Cardiac muscle cell (in vitro differentiated cells and primary cell): ENCODE results near the gene BPI. TPM values are rescaled to one million over a fixed set of nuclear protein-coding genes. Genes with fewer than 3 reads are reported as not detected.

Experiments used
- DNase-seq, 2 donors: peaks; one replicate each; pipeline versions ENCODE4 v3.0.0 to v3.0.0-alpha.2; 2010 to 2017; ENCODE audit warnings: low read depth in 1 of 2, low spot score in 1 of 2
- H3K27ac ChIP-seq: fragments of 200-600 bp; sonication (generic); 2 replicates; pipeline ENCODE4 v1.5.1; 2016
- H3K27me3 ChIP-seq: fragments of 200-600 bp; sonication (generic); 2 replicates; pipeline ENCODE4 v1.6.0; 2016; ENCODE audit warnings: control low read depth
- H3K36me3 ChIP-seq: fragments of 200-600 bp; sonication (generic); 2 replicates; pipeline ENCODE4 v1.5.1; 2016; ENCODE audit warnings: control low read depth
- H3K4me1 ChIP-seq: fragments of 200-600 bp; sonication (generic); 2 replicates; pipeline ENCODE4 v1.8.1; 2017; ENCODE audit warnings: low read depth, mild to moderate bottlenecking, mixed run types
- H3K4me3 ChIP-seq: fragments of 200-600 bp; sonication (generic); 2 replicates; pipeline ENCODE4 v1.5.1; 2016; ENCODE audit warnings: mild to moderate bottlenecking
- H3K9me3 ChIP-seq: fragments of 200-600 bp; sonication (generic); 2 replicates; pipeline ENCODE4 v1.5.1; 2017; ENCODE audit warnings: low read depth, mild to moderate bottlenecking, control low read depth
- polyA plus RNA-seq: library from polyadenylated mRNA; unstranded; fragments of >200 nt; fragmentation: Nextera tagmentation; extraction: Ambion mirVana; gene quantifications from 2 replicates; pipeline ENCODE4 v1.2.1, GENCODE V29; 2016
- total RNA-seq: library from RNA; depleted of rRNA; stranded (reverse); fragments of >200 nt; gene quantifications from 2 replicates; pipeline ENCODE4 v1.2.3, GENCODE V29; 2016
- TF ChIP-seq, protein P1 (sequence below): IDR thresholded peaks from 2 replicates; pipeline ENCODE4 v1.5.1; 2012; ENCODE audit warnings: low read depth, mild to moderate bottlenecking, low read length

Gene BPI
- total and polyA plus RNA-seq, 2 experiments from 2014 or later = not detected

DNA sequence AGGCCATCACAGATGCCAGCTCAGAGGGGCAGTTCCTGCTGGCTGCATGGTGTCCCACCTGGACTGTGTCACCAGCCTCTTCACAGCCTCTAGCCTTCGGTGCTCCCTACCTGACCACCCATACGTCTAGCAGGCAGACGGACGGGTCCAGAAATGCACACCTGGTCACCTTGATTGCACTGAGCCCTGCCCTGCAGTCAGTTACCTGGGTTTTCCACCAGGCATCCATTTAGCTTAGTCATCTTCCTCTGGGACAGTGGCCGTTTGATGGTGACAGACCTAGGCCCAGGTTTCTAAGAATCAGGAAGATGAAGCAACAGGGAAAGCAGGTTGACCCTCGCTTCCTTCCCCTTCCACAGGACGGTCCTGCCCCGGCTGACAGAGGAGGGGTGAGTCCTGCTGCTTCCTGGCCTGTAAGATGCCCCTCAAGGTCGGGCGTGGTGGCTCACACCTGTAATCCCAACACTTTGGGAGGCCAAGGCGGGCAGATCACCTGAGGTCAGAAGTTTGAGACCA, 9.8 kb upstream of the BPI start:
- H3K4me1 ChIP-seq = no peaks in the 10 kb centered on the region
- no peak for DNase-seq
- no peak overlapping the region for H3K27ac ChIP-seq
- no peaks in the 10 kb centered on the region for H3K9me3 ChIP-seq
- no peak overlapping the region for H3K4me3 ChIP-seq
- no peaks in the 10 kb centered on the region for H3K27me3 ChIP-seq
- no peaks in the 10 kb centered on the region for H3K36me3 ChIP-seq
- TF ChIP-seq, protein P1, sequence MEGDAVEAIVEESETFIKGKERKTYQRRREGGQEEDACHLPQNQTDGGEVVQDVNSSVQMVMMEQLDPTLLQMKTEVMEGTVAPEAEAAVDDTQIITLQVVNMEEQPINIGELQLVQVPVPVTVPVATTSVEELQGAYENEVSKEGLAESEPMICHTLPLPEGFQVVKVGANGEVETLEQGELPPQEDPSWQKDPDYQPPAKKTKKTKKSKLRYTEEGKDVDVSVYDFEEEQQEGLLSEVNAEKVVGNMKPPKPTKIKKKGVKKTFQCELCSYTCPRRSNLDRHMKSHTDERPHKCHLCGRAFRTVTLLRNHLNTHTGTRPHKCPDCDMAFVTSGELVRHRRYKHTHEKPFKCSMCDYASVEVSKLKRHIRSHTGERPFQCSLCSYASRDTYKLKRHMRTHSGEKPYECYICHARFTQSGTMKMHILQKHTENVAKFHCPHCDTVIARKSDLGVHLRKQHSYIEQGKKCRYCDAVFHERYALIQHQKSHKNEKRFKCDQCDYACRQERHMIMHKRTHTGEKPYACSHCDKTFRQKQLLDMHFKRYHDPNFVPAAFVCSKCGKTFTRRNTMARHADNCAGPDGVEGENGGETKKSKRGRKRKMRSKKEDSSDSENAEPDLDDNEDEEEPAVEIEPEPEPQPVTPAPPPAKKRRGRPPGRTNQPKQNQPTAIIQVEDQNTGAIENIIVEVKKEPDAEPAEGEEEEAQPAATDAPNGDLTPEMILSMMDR = no peak

DNA sequence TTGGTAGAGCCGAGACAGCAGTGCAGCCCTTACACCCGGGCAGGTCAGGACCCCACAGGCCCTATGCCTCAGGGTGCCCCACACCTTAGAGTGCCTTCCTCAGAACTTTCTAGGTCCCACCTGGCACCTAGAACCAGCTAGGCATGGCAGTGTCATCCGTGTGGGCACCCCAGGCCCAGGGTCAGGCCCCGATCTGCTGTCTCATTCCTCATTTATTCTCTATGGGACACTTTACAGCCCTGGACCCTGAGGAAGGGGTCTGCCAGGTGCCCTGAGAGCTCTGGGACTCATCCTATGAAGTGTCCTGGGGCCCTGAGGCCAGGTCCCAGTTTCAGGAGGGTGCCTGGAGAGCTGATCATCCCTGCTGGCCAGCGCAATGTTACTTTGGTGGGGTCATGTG, 8.1 kb upstream of the BPI start:
- no peaks in the 10 kb centered on the region for H3K9me3 ChIP-seq
- no peaks in the 10 kb centered on the region for H3K27me3 ChIP-seq
- TF ChIP-seq, protein P1 = no peak
- no peaks in the 10 kb centered on the region for H3K36me3 ChIP-seq
- no peak overlapping the region for H3K4me3 ChIP-seq
- DNase-seq = no peak
- H3K4me1 ChIP-seq = no peaks in the 10 kb centered on the region
- no peak overlapping the region for H3K27ac ChIP-seq

DNA sequence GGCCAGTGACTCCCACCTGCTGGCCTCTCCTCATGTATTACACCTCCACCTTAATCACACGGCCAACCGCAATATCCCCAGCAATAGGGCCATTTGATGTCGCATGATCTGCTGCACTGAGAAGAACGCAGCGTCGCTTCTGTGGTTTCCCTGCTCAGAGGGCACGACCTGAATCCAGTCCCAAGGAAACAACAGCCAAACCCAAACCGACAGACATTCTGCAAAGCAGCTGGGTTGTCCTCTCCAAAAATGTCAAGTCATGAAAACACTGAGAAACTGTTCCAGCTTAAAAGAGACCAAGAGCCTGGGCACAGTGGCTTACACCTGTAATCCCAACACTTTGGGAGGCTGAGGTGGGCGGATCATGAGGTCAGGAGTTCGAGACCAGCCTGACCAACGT, 7.5 kb upstream of the BPI start:
- no peaks in the 10 kb centered on the region for H3K4me1 ChIP-seq
- no peak for DNase-seq
- H3K27ac ChIP-seq = no peak overlapping the region
- H3K27me3 ChIP-seq = no peaks in the 10 kb centered on the region
- TF ChIP-seq, protein P1 = no peak
- no peak overlapping the region for H3K4me3 ChIP-seq
- H3K36me3 ChIP-seq = no peaks in the 10 kb centered on the region
- H3K9me3 ChIP-seq = no peaks in the 10 kb centered on the region

DNA sequence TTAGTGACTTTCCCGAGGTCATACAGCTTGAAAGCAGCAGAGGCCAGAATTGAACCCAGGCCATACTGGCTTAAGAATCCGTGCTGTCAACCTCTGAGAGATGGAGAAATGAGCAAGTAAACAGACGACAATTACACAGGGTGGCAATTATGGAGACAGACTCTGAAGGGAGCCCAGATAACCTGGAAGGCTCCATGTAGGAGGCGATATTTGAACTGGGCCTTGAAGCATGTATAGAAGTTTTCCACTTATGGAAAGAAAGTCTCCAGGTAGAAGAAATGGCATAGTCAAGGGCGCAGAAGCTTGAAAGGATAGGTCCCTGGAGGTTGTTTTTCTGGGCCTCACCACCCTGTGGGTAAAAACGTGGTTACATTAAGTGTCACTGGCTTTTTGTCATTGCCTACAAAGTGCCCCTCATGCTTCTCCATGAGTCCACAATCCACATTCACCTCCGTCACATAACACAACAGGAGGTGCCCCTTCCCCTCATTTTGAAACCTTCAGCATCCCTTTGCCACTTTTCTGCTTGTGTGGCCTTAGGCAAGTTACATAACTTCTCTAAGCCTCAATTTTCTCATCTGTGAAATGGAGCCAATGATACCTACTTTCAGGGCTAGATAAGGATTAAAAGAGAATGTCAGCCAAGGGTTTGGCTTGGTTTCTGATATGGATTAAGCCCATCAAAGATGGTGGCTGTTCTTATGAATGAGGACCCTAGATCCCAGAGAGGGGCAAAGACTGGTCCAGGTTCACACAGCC, 5.9 kb upstream of the BPI start:
- no peaks in the 10 kb centered on the region for H3K27me3 ChIP-seq
- no peaks in the 10 kb centered on the region for H3K36me3 ChIP-seq
- TF ChIP-seq, protein P1 = no peak
- H3K27ac ChIP-seq = no peak overlapping the region
- no peaks in the 10 kb centered on the region for H3K9me3 ChIP-seq
- no peak overlapping the region for H3K4me3 ChIP-seq
- H3K4me1 ChIP-seq = no peaks in the 10 kb centered on the region
- no peak for DNase-seq

DNA sequence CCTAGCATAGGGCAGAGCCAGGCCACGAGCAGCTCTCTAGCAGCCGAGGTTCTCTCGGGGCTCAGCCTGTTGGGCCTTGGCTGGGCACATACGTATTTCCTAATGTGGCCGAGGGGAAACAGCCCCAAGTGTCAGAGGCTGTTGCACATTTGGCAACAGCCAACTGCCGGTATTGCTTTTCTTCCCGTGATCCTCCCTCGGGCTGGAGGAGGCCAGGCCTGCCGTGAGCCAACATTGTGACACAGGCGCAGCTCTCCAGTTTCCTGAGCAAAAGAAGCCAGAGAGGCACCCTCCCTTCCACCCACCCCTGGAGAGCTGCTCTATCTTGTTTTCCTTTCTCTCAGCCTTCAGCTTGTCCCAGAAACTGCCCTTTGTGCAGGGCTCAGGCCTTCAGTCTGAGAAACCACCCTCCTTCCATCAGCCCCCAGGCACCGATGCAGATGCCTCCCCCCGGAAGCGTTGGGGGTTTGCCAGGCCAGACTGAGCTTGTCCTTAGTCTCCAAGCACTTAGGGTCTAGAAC, 5.1 kb upstream of the BPI start:
- Histone ChIP-seq H3K9me3 (no peaks in the 10 kb centered on the region), H3K4me1 (no peaks in the 10 kb centered on the region), H3K4me3 (no peak overlapping the region), H3K27me3 (no peaks in the 10 kb centered on the region), H3K36me3 (no peaks in the 10 kb centered on the region), H3K27ac (no peak overlapping the region)
- peak in 1 of 2 donors; percentile 96 for DNase-seq
- TF ChIP-seq, protein P1 = no peak
